Thoracic aorta (tissue), 2 donors: ENCODE measurements around the gene MPP7. TPM values are rescaled to one million over a fixed set of nuclear protein-coding genes. Genes with fewer than 3 reads are reported as not detected.

Experiments used
- total RNA-seq, 2 donors: library from RNA; depleted of rRNA; stranded (reverse); fragments of >200 nt; gene quantifications; one replicate each; pipeline versions ENCODE4 v1.1.0 to v1.2.3, GENCODE V29; 2016

Gene MPP7
- total RNA-seq, 2 donors from 2014 or later: 28.2 to 48.5 TPM

Other genes with a start within 250 kb of the MPP7 start
- 100 to 1,000 TPM; 102 to 142 TPM for gene WAC, start 230.1 kb upstream of the MPP7 start, total RNA-seq